ENCODE measurements around the gene SFXN5.

Gene SFXN5

DNA sequence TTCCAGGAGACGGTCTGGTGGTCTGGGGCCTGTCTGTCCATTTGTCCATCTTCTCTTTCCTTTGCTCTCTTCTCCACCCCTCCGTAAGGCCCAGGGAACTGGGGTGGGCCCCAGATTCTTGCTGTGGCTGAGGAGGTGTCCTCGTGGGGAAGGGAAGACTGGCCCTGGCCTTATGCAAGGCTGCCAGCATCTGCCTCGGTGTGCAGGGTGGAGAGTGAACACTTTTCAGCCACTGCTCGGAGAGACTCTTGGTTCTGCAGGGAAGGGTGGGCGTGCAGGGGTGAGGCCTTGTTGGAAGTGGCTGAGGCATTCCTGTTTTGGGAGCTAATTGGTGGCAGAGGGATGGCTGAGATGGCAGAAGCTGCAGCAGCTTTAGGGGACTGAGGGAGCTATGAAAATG lies 131.2 kb downstream of the SFXN5 start:
- TF ChIP-seq POLR2AphosphoS5 (IDR thresholded peaks at IDR 0.05; ENCODE audit: low read depth, low read length): no peak
- TF ChIP-seq, protein P1, sequence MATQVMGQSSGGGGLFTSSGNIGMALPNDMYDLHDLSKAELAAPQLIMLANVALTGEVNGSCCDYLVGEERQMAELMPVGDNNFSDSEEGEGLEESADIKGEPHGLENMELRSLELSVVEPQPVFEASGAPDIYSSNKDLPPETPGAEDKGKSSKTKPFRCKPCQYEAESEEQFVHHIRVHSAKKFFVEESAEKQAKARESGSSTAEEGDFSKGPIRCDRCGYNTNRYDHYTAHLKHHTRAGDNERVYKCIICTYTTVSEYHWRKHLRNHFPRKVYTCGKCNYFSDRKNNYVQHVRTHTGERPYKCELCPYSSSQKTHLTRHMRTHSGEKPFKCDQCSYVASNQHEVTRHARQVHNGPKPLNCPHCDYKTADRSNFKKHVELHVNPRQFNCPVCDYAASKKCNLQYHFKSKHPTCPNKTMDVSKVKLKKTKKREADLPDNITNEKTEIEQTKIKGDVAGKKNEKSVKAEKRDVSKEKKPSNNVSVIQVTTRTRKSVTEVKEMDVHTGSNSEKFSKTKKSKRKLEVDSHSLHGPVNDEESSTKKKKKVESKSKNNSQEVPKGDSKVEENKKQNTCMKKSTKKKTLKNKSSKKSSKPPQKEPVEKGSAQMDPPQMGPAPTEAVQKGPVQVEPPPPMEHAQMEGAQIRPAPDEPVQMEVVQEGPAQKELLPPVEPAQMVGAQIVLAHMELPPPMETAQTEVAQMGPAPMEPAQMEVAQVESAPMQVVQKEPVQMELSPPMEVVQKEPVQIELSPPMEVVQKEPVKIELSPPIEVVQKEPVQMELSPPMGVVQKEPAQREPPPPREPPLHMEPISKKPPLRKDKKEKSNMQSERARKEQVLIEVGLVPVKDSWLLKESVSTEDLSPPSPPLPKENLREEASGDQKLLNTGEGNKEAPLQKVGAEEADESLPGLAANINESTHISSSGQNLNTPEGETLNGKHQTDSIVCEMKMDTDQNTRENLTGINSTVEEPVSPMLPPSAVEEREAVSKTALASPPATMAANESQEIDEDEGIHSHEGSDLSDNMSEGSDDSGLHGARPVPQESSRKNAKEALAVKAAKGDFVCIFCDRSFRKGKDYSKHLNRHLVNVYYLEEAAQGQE (IDR thresholded peaks at IDR 0.05; ENCODE audit: insufficient read depth in 1 of 2, low read depth in 2 of 2, low read length in 2 of 2): no peak
- no peak for TF ChIP-seq TAF1 (IDR thresholded peaks at IDR 0.05; ENCODE audit: borderline replicate concordance, insufficient read depth, low read length)
- no peak for TF ChIP-seq SIN3A (IDR thresholded peaks at IDR 0.05; ENCODE audit: borderline replicate concordance, insufficient read depth, low read length)
- no peak for TF ChIP-seq FOXP2 (optimal IDR thresholded peaks at IDR 0.05; ENCODE audit: borderline replicate concordance, extremely low read depth, extremely low read length, insufficient read depth)

DNA sequence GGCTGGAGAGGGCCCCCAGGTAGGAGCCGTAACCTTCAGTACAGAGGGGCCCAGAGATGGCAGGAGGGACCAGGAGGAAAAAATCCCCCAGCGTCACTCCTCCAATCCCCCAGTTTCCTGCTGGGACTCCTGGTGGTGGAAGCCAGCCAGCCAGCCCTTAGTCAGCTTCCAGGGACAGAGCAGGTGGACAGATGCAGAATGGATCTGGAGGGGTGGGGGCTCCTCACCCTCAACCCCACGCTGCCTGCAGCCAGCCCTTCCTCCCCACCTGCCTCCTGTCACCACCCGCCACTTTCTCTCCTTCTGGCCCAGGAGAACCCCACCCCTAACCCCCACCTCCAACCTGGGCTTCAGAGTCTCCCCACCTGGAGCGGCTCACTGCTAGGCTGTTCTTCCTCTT lies 133.1 kb downstream of the SFXN5 start:
- no peak for TF ChIP-seq SIN3A (IDR thresholded peaks at IDR 0.05; ENCODE audit: borderline replicate concordance, insufficient read depth, low read length)
- no peak for TF ChIP-seq TAF1 (IDR thresholded peaks at IDR 0.05; ENCODE audit: borderline replicate concordance, insufficient read depth, low read length)
- TF ChIP-seq, protein P1 (IDR thresholded peaks at IDR 0.05; ENCODE audit: insufficient read depth in 1 of 2, low read depth in 2 of 2, low read length in 2 of 2): no peak
- TF ChIP-seq POLR2AphosphoS5 (IDR thresholded peaks at IDR 0.05; ENCODE audit: low read depth, low read length): no peak
- no peak for TF ChIP-seq FOXP2 (optimal IDR thresholded peaks at IDR 0.05; ENCODE audit: borderline replicate concordance, extremely low read depth, extremely low read length, insufficient read depth)

DNA sequence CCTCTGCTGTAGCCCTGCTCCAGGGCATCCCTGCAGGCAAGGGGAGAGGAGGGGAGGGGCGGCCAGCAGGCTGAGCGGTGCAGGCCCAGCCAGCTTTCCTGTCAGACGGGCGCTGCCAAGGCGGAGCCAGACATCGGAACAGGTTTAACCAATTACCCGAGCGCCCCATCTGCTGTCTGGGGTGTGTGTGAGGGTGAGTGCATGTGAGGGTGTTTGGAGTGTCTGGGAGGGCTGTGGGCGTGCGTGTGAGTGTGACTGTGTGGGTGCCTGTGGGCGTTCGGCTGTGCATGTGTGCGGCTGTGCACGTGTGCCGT lies 134.2 kb downstream of the SFXN5 start:
- no peak for TF ChIP-seq FOXP2 (optimal IDR thresholded peaks at IDR 0.05; ENCODE audit: borderline replicate concordance, extremely low read depth, extremely low read length, insufficient read depth)
- no peak for TF ChIP-seq POLR2AphosphoS5 (IDR thresholded peaks at IDR 0.05; ENCODE audit: low read depth, low read length)
- no peak for TF ChIP-seq SIN3A (IDR thresholded peaks at IDR 0.05; ENCODE audit: borderline replicate concordance, insufficient read depth, low read length)
- TF ChIP-seq, protein P1 (IDR thresholded peaks at IDR 0.05; ENCODE audit: insufficient read depth in 1 of 2, low read depth in 2 of 2, low read length in 2 of 2): no peak
- no peak for TF ChIP-seq TAF1 (IDR thresholded peaks at IDR 0.05; ENCODE audit: borderline replicate concordance, insufficient read depth, low read length)

DNA sequence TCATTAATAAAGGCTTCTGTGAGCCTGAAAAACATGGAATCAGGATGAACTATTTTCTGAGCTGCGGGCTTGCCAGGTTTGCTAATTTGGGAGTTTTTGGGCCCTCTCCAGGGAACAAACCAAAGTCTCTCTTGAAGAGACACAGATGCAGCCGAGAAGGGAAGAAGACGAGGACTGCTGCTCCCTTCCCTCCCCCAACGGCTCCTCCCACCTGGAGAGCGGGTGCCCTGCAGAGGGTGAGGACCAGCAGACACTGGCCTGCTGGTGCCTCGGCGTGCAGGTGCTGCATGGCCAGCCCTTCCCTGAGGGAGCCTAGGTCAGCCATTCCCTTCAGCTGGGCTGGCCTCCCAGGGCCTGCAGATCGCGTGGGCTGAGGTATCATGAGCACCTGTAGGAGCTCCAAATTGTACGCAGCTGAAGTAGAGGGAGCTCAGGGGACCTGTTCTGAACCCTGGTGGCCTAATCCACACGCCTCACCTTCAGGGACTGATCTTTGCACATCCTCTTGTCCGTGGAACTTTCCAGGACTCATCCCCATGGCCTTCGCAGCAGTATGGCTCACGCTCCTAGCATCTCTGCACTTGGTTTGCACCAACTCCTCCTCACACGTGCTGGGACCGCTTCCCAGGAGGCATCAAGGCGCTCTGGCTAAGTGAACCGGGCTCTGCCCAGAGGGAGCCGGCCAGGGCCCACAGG lies 134.7 kb downstream of the SFXN5 start:
- no peak for TF ChIP-seq FOXP2 (optimal IDR thresholded peaks at IDR 0.05; ENCODE audit: borderline replicate concordance, extremely low read depth, extremely low read length, insufficient read depth)

DNA sequence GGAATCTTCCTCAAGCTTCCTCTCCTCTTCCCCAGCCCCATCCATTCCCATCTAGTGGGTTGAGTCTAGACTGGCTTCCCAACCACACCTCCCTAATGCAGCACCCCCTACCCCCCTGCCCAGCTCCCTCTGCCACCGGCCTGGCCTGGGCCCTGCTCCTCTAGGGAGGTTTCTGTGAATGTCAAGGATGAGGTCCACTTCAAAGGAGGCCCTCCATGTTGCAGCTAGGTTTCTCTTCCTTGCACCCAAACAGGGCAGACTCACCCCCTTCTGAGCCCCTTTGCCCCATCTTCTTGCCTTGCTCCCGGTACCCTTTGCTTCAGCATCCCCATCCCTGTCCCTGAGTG lies 135.9 kb downstream of the SFXN5 start:
- no peak for TF ChIP-seq FOXP2 (optimal IDR thresholded peaks at IDR 0.05; ENCODE audit: borderline replicate concordance, extremely low read depth, extremely low read length, insufficient read depth)
- TF ChIP-seq, protein P1 (IDR thresholded peaks at IDR 0.05; ENCODE audit: insufficient read depth in 1 of 2, low read depth in 2 of 2, low read length in 2 of 2): no peak

Measured in PFSK-1 (cell line).